ENCODE results near the gene ZNF816. TPM values are rescaled to one million over a fixed set of nuclear protein-coding genes. Genes with fewer than 3 reads are reported as not detected.

ZNF816 gene
- total and polyA plus RNA-seq, 9 donors: 3.9 to 15.1 (median 9.7) TPM

- WGBS, 3 donors: 46 to 67% (median 52%) methylated on average over 5 of the region's 5 CpGs
- DNase-seq: no peak
- intact Hi-C loops (cut with DNase I): no loop called here
- no peaks in the 10 kb centered on the region for H3K36me3 ChIP-seq
- H3K27ac ChIP-seq: no peak overlapping the region
- no peak for TF ChIP-seq POLR2A (IDR thresholded peaks at IDR 0.05)
- no peaks in the 10 kb centered on the region for H3K27me3 ChIP-seq
- no peaks in the 10 kb centered on the region for H3K4me1 ChIP-seq (ENCODE audit: insufficient read depth)
- no peaks in the 10 kb centered on the region for H3K9me3 ChIP-seq
- H3K4me3 ChIP-seq: no peak overlapping the region
These were observed 44.9 kb upstream of the ZNF816 start for GRCh38 chr19:53007606-53008005.

- Histone ChIP-seq H3K27ac (no peak overlapping the region), H3K27me3 (no peaks in the 10 kb centered on the region), H3K4me1 (ENCODE audit: insufficient read depth) (no peaks in the 10 kb centered on the region), H3K9me3 (no peaks in the 10 kb centered on the region), H3K4me3 (no peak overlapping the region), H3K36me3 (no peaks in the 10 kb centered on the region)
- 63 to 74% (median 64%) methylated on average over 7 of the region's 7 CpGs for WGBS, 3 donors
- DNase-seq: no peak
- intact Hi-C loops (cut with DNase I): no loop called here
- TF ChIP-seq CTCF (IDR thresholded peaks at IDR 0.05) (no peak), EP300 (IDR thresholded peaks at IDR 0.05) (no peak), POLR2A (IDR thresholded peaks at IDR 0.05) (no peak)
These were observed 44.5 kb upstream of the ZNF816 start for GRCh38 chr19:53007200-53007599.

GRCh38 chr19:53004242-53004641, 41.6 kb upstream of the ZNF816 start:
- TF ChIP-seq POLR2A (IDR thresholded peaks at IDR 0.05): no peak
- TF ChIP-seq CTCF (IDR thresholded peaks at IDR 0.05): no peak
- no peak for TF ChIP-seq EP300 (IDR thresholded peaks at IDR 0.05)
- Histone ChIP-seq H3K36me3 (no peaks in the 10 kb centered on the region), H3K4me3 (no peak overlapping the region), H3K27me3 (no peaks in the 10 kb centered on the region), H3K9me3 (no peaks in the 10 kb centered on the region), H3K27ac (no peak overlapping the region), H3K4me1 (ENCODE audit: insufficient read depth) (no peaks in the 10 kb centered on the region)
- no peak for DNase-seq
- 84 to 87% (median 85%) methylated on average over 5 of the region's 5 CpGs for WGBS, 3 donors
- intact Hi-C loops (cut with DNase I): no loop called here

GRCh38 chr19:53002479-53002878, 39.8 kb upstream of the ZNF816 start:
- 25 to 38% (median 37%) methylated on average over 2 of the region's 2 CpGs for WGBS, 3 donors
- Histone ChIP-seq H3K4me1 (ENCODE audit: insufficient read depth) (no peaks in the 10 kb centered on the region), H3K27me3 (no peaks in the 10 kb centered on the region), H3K27ac (no peak overlapping the region), H3K9me3 (no peaks in the 10 kb centered on the region), H3K4me3 (no peak overlapping the region), H3K36me3 (no peaks in the 10 kb centered on the region)
- DNase-seq: no peak
- intact Hi-C loops (cut with DNase I): no loop called here
- no peak for TF ChIP-seq CTCF (IDR thresholded peaks at IDR 0.05)
- no peak for TF ChIP-seq EP300 (IDR thresholded peaks at IDR 0.05)
- no peak for TF ChIP-seq POLR2A (IDR thresholded peaks at IDR 0.05)

GRCh38 chr19:52997975-52998374, 35.3 kb upstream of the ZNF816 start:
- Histone ChIP-seq H3K36me3 (no peaks in the 10 kb centered on the region), H3K27ac (no peak overlapping the region), H3K27me3 (no peaks in the 10 kb centered on the region), H3K4me3 (no peak overlapping the region), H3K9me3 (no peaks in the 10 kb centered on the region), H3K4me1 (ENCODE audit: insufficient read depth) (no peaks in the 10 kb centered on the region)
- intact Hi-C loops (cut with DNase I): no loop called here
- TF ChIP-seq EP300 (IDR thresholded peaks at IDR 0.05): no peak
- no peak for TF ChIP-seq CTCF (IDR thresholded peaks at IDR 0.05)
- TF ChIP-seq POLR2A (IDR thresholded peaks at IDR 0.05): no peak
- DNase-seq: no peak
- WGBS, 3 donors: 70 to 76% (median 75%) methylated on average over 9 of the region's 9 CpGs

Data from ovary (tissue), 9 donors.